OCI-LY3 (cell line): ENCODE measurements around the gene DIPK1B.

Experiments
- H2AFZ ChIP-seq: fragments of 200-600, 300-600 bp; shearing (Covaris generic); 2 replicates; pipeline ENCODE4 v1.6.0; 2014; ENCODE audit warnings: antibody characterized with exemption, low read depth, low read length
- H3K27ac ChIP-seq: fragments of 200-600, 300-600 bp; sonication (generic); 2 replicates; pipeline ENCODE4 v1.5.1; 2014; ENCODE audit warnings: mild to moderate bottlenecking, low read length, moderate library complexity, mixed read lengths
- H3K27me3 ChIP-seq: fragments of 200-600, 300-600 bp; sonication (generic); 2 replicates; pipeline ENCODE4 v1.6.1; 2014; ENCODE audit warnings: low read depth, low read length, mixed read lengths
- H3K36me3 ChIP-seq: fragments of 200-600, 300-600 bp; sonication (generic); replicated peaks from 2 replicates; pipeline ENCODE3; 2014; ENCODE audit warnings: low read depth, low read length, mixed read lengths
- H3K4me1 ChIP-seq: fragments of 300-600, 200-600 bp; sonication (generic); 2 replicates; pipeline ENCODE4 v1.6.1; 2014; ENCODE audit warnings: low read length, mixed read lengths
- H3K4me2 ChIP-seq: fragments of 200-600, 300-600 bp; sonication (generic); 2 replicates; pipeline ENCODE4 v1.6.1; 2014; ENCODE audit warnings: low read length, mixed read lengths
- H3K4me3 ChIP-seq: fragments of 300-600, 200-600 bp; sonication (generic); 2 replicates; pipeline ENCODE4 v1.5.1; 2014; ENCODE audit warnings: antibody characterized with exemption, mild to moderate bottlenecking, low read length, moderate library complexity
- H3K79me2 ChIP-seq: fragments of 300-600, 200-600 bp; shearing (Covaris generic); 2 replicates; pipeline ENCODE4 v1.6.1; 2014; ENCODE audit warnings: mild to moderate bottlenecking, low read length, mixed read lengths
- H3K9ac ChIP-seq: fragments of 300-600, 200-600 bp; shearing (Covaris generic); 2 replicates; pipeline ENCODE4 v1.6.0; 2014; ENCODE audit warnings: mild to moderate bottlenecking, low read length, moderate library complexity
- H3K9me3 ChIP-seq: fragments of 200-600, 300-600 bp; shearing (Covaris generic); 2 replicates; pipeline ENCODE4 v1.6.1; 2014; ENCODE audit warnings: low read length, mixed read lengths; ENCODE audit not compliant: insufficient read depth
- H4K20me1 ChIP-seq: fragments of 200-600, 300-600 bp; sonication (generic); 2 replicates; pipeline ENCODE4 v1.6.1; 2016; ENCODE audit warnings: low read length, mixed read lengths; ENCODE audit not compliant: insufficient read depth
- EZH2phosphoT487 ChIP-seq: fragments of 200-600 bp; shearing (Covaris generic); IDR thresholded peaks from 2 replicates; pipeline ENCODE4 v1.6.1; 2018; ENCODE audit warnings: antibody characterized with exemption, mixed run types, low read depth
- TF ChIP-seq, protein P1 (sequence below): fragments of 200-600, 300-600 bp; sonication (generic); IDR thresholded peaks from 2 replicates; pipeline ENCODE4 v1.5.1; 2014; ENCODE audit warnings: antibody characterized with exemption, low read length, low read depth

The DIPK1B gene

DNA sequence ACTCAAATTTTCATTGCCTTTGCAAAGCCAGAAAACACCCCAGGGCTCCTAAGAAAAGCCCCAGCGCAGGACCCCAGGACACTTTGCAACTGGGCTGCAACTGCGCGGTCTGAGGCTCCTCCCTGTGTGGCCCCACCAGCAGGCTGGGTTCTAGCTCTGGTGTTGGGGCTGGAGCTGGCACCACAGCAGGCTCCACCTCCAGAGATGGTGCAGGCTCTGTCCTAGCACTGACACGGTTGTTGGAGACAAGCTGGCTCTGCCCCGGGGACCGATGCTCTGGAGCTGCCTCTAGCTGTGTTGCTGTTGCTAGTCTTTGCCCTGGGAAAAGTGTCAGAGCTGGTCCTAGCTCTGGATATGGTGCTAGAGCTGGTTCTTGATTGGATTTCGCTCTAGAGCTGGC, 16.8 kb downstream of the DIPK1B start:
- H3K27me3 ChIP-seq, result no peaks in the 10 kb centered on the region
- peak overlapping the region; percentile 96 for H3K4me3 ChIP-seq
- peaks cover 19% of the 10 kb centered on the region for H3K4me1 ChIP-seq
- peak overlapping the region; percentile 92 for H3K9ac ChIP-seq
- TF ChIP-seq, protein P1, sequence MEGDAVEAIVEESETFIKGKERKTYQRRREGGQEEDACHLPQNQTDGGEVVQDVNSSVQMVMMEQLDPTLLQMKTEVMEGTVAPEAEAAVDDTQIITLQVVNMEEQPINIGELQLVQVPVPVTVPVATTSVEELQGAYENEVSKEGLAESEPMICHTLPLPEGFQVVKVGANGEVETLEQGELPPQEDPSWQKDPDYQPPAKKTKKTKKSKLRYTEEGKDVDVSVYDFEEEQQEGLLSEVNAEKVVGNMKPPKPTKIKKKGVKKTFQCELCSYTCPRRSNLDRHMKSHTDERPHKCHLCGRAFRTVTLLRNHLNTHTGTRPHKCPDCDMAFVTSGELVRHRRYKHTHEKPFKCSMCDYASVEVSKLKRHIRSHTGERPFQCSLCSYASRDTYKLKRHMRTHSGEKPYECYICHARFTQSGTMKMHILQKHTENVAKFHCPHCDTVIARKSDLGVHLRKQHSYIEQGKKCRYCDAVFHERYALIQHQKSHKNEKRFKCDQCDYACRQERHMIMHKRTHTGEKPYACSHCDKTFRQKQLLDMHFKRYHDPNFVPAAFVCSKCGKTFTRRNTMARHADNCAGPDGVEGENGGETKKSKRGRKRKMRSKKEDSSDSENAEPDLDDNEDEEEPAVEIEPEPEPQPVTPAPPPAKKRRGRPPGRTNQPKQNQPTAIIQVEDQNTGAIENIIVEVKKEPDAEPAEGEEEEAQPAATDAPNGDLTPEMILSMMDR, result no peak
- no peak for TF ChIP-seq EZH2phosphoT487
- peaks cover 55% of the 10 kb centered on the region for H3K79me2 ChIP-seq
- no peaks in the 10 kb centered on the region for H3K9me3 ChIP-seq
- H4K20me1 ChIP-seq, result peaks cover 35% of the 10 kb centered on the region
- H3K36me3 ChIP-seq, result peaks cover 22% of the 10 kb centered on the region
- no peak overlapping the region for H3K27ac ChIP-seq
- H2AFZ ChIP-seq, result no peak overlapping the region
- peak overlapping the region; percentile 85 for H3K4me2 ChIP-seq

GRCh38 chr9:136729926-136730325, 17.6 kb downstream of the DIPK1B start:
- peaks cover 28% of the 10 kb centered on the region for H4K20me1 ChIP-seq

DNA sequence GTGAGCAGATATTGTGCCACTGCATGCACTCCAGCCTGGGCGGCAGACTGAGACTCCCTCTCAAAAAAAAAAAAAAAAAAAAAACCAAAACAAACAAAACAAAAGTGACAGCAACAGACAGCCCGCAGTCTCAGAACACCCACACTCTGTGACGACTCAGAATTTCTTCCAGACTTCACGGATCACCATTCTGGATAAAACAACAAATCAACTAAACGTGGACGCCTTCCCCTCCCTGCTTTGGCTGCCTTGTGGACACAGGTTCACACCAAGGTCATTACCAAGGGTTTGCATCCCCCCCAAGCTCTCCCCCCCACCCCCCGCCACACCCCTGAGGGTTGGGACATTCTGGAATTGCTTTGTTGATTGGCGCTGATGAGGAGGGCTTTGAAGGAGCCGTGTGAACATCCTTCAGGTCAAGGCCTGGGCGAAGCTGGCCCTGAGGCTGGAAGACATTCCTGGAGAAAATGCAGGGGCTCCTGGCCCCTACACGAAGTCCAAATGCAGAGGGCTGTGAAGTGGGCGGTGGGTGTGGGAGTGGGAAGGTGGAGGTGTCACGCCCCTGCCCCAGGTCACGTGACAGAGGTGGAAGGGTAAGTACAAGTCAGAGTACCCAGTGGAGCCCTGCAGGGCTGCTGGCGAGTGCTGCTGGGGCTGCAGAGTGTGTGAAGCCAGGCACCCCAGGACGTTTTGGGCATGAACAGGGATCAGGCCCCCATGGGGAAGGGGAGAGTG, 20.2 kb downstream of the DIPK1B start:
- no peaks in the 10 kb centered on the region for H3K27me3 ChIP-seq
- H3K27ac ChIP-seq, result no peak overlapping the region
- peaks cover 31% of the 10 kb centered on the region for H3K79me2 ChIP-seq
- H3K4me2 ChIP-seq, result no peak overlapping the region
- peaks cover 9% of the 10 kb centered on the region for H3K4me1 ChIP-seq
- TF ChIP-seq, protein P1, result no peak
- TF ChIP-seq EZH2phosphoT487, result no peak
- H2AFZ ChIP-seq, result no peak overlapping the region
- no peak overlapping the region for H3K4me3 ChIP-seq
- H4K20me1 ChIP-seq, result peaks cover 4% of the 10 kb centered on the region; the same call in 1 of the 2 replicates
- H3K36me3 ChIP-seq, result no peaks in the 10 kb centered on the region
- no peaks in the 10 kb centered on the region for H3K9me3 ChIP-seq
- H3K9ac ChIP-seq, result no peak overlapping the region

More at GRCh38 chr9:136729926-136730325, 17.6 kb downstream of the DIPK1B start:
- H3K4me2 ChIP-seq, result peak overlapping the region; percentile 85; the same call in 1 of the 2 replicates
- no peaks in the 10 kb centered on the region for H3K27me3 ChIP-seq
- H3K36me3 ChIP-seq, result peaks cover 18% of the 10 kb centered on the region
- TF ChIP-seq, protein P1, result no peak
- TF ChIP-seq EZH2phosphoT487, result no peak
- H3K4me1 ChIP-seq, result peaks cover 19% of the 10 kb centered on the region
- H2AFZ ChIP-seq, result no peak overlapping the region
- no peak overlapping the region for H3K4me3 ChIP-seq
- H3K9me3 ChIP-seq, result no peaks in the 10 kb centered on the region
- H3K79me2 ChIP-seq, result peaks cover 55% of the 10 kb centered on the region
- H3K27ac ChIP-seq, result no peak overlapping the region
- no peak overlapping the region for H3K9ac ChIP-seq

DNA sequence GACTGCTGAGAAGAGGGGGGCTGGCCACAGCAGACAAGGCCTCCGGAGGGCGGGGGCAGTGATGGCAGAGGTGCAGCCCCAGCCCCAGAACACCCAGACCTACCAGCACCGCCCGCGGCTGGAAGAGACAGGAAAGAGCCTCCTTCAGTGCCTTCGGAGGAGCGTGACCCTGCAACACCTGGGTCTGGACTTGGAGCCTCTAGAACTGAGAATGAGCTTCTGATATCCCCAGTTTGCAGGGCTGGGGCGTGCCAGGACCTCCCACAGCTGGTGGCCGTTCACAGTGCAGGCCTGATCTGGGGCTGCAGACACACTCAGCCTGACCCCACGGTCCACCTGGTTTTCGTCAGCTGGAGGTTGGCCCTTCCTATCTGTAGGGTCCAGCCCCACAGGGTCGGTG, 21.2 kb downstream of the DIPK1B start:
- Histone ChIP-seq H4K20me1 (0 out of 2 replicates have a peak, but pooled peaks cover 3% of the 10 kb centered on the region), H3K27me3 (no peaks in the 10 kb centered on the region), H3K9ac (no peak overlapping the region), H2AFZ (no peak overlapping the region), H3K79me2 (peaks cover 23% of the 10 kb centered on the region), H3K9me3 (no peaks in the 10 kb centered on the region), H3K4me1 (peaks cover 9% of the 10 kb centered on the region), H3K4me2 (no peak overlapping the region), H3K36me3 (no peaks in the 10 kb centered on the region), H3K4me3 (no peak overlapping the region), H3K27ac (no peak overlapping the region)
- TF ChIP-seq EZH2phosphoT487, result no peak
- TF ChIP-seq, protein P1, result no peak
